GM12892 (cell line): ENCODE results near the gene C10orf90.

Experiments
- POLR2A ChIP-seq: IDR thresholded peaks from 2 replicates; pipeline ENCODE4 v1.6.1; 2011; ENCODE audit warnings: low read depth, low read length, control low read depth
- POLR2AphosphoS5 ChIP-seq: IDR thresholded peaks from 2 replicates; pipeline ENCODE4 v1.6.1; 2011; ENCODE audit warnings: low read depth, low read length, control low read depth
- TAF1 ChIP-seq: IDR thresholded peaks from 2 replicates; pipeline ENCODE4 v1.6.1; 2011; ENCODE audit warnings: low read depth, mild to moderate bottlenecking, control low read depth, low read length, borderline replicate concordance

DNA sequence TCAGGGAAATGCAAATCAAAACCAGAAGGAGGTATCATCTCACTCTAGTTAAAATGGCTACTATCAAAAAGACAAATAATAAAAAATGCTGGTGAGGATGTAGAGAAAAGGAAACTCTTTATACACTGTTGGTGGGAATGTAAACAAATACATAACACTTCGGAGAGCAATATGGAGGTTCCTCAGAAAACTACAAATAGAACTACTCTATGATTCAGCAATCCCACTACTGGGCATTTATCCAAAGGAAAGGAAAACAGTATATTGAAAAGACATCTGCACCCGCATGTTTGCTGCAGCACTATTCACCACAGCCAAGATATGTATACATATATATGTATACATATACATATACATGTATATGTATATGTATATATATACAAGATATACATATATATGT is 94.2 kb downstream of the C10orf90 start:
- TF ChIP-seq TAF1 (no peak), POLR2AphosphoS5 (no peak), POLR2A (no peak)
